Mucosa of gallbladder (tissue), 1 donor: ENCODE measurements around the gene MAP3K5. TPM values are rescaled to one million over a fixed set of nuclear protein-coding genes. Genes with fewer than 3 reads are reported as not detected.
"Not testable (repeated sequence)": the region's sequence is repeated elsewhere in the genome, so short reads cannot be mapped to it uniquely, and the experiment has no call there.

ENCODE experiments used
- DNase-seq: peaks from one replicate; pipeline ENCODE4 v3.0.0-alpha.2; 2020; ENCODE audit warnings: low spot score
- total RNA-seq: library from RNA; stranded (reverse); gene quantifications from one replicate; pipeline ENCODE4 v1.2.1, GENCODE V29; 2021
- donor health status: DM: no; HTN: no; CAD: no.

The MAP3K5 gene
- total RNA-seq, 1 donor from 2014 or later = 15.9 TPM

DNA sequence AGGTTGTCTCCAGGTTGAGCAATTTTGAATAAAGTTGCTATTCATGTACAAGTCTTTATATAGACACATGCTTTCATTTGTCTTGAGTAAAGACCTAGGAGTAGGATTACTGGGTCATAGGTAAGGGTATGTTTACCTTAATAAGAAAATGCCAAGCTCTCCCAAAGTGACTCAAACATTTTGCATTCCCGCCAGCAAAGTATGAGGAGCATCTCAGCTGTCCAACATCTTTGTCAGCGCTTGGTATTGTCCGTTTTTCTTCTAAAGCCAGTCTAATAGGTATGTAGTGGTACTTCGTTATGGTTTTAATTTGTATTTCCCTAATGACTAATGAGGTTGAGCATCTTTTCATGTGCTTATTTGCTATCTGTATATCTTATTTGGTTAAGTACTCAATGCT, 67.2 kb downstream of the MAP3K5 start:
- DNase-seq = no peak

DNA sequence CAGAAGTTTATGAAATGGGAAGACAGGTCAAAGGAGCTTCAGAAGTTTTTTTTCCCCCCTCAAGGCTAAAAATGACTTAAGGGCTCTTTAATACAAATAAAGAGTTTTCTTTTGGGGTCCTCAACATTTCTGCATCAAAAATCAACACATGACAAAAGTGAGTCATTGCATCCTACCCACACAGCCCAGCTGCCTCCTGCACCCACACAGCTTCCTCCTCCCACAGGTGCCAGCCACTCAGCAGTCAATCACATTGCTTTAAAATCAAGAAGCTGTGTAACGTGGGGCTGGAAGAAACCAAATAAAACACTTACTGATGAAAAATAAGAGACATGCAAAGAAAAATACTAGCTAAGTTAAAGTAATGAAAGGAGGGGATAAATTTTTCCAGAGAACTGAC, 68.5 kb downstream of the MAP3K5 start:
- DNase-seq = no peak

DNA sequence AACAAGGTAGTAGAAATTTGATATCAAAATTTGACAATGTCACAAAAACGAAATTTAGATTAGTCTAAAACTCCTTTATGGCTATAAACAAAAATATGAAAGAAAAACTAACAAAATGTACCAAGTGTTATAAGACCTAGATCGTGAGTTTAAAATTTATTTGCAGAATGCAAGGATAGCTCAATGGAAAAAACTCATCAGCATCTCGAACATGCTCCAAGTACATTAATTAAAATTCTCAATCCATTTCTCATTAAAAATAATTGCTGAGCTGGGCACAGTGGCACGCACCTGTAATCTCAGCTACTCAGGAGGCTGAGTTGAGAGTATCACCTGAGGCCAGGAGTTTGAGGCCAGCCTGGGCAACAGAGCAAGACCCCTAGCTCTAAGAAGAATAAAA, 70.8 kb downstream of the MAP3K5 start:
- no peak for DNase-seq

DNA sequence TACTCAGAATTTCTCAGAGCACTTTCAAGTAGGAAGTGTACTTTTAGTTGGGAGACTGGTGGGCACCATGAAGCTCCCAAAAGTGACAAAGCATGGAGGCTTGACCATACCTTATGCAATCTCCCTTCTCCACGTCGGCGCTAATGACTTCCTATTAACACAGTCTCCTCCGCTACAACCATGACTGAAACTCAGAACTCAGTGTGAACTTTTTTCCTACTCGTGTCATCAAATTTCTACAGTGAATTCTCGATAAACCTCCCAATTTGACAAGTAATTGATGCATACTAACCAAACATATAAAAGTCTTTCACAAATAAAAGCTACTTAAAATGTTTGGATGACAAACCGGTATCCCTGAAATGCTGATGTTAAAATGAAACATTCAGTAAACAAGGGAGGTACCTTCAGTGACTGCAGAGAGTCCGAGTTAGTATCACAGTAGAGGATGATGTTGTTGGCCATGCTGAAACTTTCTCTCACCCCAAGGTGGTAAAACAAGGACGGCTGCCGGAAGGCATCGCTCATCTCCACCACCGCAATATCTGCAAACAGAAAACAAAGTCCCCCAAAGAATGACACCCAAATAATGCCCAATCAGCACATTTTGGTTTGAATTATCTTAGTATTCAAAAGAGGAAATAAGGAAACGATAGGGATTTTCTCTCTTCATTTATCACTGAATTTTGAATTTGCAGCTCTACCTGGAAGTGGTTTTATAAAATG, 72.1 kb downstream of the MAP3K5 start:
- DNase-seq = no peak

DNA sequence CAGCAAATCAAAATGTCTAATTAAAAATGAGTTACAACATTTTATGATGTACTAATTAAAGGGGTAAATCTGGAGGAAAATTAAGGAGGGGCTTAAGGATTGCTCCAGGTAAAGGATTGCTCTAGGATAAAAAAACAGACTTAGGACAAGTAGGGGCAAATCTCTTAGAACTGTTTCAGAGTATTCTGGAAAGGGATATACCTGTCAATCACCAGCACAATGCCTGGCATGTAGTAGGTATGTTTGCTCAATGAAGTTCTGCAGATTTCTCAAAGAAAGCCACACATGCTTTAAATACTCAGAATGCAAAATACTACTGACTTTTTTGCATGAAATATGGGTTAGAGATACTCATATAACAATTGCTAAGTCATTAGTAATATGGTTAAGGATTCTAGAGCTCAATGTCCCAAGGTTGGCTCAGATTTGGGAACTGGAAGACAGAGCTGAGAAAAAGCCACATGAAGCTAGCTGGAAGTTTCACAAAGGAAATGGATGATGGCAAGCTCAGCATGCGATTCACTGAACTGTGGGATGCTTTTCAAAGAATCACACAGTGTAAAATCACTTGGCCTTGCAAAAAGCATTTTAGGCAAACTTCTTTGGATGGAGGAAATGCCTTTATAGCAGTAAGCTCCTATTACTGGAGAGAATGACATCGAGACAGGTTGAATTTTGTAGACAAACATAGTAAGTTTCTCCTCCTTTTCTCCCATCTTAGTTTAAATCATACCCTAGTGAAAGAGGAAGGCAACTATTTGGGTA, 72.8 kb downstream of the MAP3K5 start:
- DNase-seq = no peak

DNA sequence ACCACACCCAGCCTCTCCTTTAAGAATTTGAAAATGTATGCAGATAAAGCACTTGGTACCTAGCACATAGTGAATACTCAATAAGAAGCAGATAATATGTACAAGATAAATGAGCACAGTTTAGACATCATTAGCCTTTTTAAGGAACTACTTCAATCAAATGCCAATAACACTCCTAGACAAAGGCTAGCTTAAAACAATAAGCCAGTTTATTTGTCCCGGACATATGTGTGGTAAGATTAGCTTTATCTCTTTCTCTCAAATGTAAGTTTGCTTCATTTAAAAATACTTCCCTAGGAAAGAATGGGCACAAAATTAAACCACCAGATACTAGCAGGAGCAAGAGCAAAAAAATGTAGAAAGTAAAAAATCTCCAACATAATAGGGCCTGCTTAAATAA, 73.8 kb downstream of the MAP3K5 start:
- DNase-seq = no peak

DNA sequence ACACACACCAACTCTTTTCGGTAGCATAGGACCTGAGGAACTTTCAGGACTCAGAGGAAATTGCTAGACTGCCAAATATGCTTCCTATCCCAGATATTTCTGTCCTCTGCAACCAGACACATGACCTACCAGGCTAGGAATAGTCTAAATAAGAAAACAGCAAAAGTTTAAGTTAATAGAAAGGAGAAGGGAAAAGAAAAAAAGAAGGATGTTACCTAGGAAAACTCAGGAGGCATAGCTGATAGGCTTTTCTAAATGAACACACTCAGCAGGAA, 74.6 kb downstream of the MAP3K5 start:
- DNase-seq = no peak

DNA sequence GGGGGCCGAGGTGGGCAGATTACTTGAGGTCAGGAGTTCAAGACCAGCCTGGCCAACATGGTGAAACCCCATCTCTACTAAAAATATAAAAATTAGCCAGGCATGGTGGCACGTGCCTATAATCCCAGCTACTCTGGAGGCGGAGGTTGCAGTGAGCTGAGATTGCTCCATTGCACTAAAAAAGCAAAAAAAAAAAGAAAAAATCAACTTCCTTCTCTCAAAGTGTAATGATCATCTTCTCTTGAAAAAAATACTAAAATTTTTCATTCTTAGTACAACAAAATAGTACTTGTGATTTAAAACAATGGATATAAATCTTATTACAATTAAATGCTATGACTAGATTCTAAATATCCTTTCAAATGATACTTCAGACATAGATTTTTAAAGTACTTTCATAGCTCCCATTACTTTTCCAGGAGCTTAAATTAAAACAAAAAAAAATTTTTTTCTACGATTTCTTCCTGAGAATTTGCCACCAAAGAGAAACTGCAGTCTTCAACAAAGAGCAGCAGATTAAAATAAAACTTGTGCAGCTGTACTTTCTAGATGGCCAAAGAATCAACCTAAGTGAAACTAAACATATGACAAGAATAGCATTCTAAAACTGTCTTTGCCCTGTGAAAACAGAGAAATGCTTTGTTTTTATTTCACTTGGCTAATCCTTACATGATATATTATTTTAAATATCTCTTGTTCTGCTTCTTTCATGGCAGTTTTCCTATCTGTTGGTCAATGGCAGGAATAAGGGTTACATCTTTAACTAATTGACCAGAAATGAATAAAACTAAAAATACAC, 75.2 kb downstream of the MAP3K5 start:
- DNase-seq = no peak

DNA sequence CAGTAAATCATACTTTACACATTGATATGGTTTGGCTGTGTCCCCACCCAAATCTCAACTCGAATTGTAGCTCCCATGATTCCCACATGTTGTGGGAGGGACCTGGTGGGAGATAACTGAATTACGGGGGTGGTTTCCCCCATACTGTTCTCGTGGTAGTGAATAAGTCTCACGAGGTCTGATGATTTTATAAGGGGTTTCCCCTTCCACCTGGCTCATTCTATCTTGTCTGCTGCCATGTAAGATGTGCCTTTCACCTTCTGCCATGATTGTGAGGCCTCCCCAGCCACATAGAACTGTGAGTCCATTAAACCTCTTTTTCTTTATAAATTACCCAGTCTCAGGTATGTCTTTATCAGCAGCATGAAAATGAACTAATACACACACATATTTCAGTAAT, 79.6 kb downstream of the MAP3K5 start:
- not testable (repeated sequence) for DNase-seq

DNA sequence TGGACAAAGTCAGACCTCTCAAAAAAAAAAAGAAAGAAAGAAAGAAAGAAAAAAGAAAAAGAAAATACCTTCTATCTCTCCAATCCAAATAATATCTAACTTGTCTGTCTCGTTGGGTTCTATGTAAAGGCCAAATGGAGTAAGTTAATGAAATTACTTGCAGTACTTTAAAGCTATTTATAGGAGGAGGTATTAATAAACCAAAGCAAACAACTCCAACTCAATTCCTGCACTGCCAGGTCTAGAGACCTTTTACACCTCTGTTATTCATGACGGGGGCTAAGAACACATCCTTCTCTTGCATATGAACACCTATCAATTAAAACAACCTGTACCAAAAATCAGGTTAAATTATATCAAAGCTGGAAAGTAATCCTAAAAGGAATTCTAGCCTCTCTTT, 80.6 kb downstream of the MAP3K5 start:
- DNase-seq = no peak

DNA sequence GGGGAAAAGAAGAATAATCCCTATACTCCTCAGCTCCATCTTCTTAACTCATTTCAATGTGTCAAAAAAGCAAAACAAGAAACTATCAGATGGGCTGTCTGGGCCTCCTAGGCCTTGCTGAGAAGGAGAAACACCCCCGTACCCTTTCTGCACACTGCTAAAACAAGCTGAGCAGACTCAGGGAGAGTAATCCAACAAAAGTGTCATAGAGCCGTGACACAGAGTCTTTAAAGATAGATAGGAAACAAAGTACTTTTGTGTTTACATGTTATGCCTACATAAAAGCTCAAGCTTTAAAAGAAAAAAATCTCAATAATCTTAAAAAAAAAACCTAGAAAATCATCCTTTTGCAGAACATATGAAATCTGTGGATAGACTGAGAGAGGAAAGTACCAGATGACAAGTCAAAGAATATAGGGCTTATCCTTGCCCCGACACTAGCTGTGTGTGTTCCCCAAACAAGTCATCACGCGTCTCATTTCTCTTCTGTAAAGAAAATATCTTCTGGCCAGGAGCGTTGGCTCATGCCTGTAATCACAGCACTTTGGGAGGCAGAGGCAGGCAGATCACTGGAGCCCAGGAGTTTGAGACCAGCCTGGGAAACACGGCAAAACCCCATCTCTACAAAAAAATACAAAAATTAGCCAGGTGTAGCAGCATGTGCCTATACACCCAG, 81.3 kb downstream of the MAP3K5 start:
- no peak for DNase-seq

DNA sequence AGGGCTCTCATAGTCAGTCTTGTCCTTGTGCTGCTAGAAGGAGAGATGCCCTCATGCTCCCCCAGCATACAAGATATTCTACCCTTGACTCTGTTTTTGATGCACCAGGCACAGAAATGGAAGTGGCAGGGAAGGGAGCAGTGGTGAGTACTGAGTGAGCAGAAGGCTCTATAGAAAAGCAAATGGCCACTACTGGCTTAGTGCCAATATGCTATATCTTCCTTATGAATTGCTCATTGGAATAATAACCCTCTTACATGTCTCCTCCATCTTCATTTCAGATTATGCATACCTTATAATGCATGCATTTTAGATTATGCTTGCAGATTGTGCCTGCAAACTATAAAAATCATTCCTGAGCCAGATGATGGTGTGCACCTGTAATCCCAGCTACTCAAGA, 82.8 kb downstream of the MAP3K5 start:
- no peak for DNase-seq

DNA sequence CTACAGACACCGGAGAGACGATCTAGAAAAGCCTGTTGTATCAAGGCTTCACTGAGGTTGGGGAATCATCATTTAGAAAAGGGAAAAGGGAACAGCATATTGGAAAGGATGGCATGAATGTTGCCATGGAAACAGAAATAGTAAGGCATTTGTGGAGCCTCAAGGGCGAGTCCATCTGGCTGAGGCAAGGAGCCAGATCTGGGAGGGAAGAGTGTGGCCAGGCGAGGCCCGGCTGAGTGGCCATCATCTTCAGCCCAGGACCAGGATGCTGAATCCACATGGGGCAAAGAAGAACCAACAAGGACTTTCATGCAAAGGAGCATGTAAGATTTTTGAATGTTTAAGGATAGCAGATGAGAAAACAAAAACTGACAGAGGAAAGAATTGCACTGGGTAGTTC, 85.8 kb downstream of the MAP3K5 start:
- DNase-seq = no peak

DNA sequence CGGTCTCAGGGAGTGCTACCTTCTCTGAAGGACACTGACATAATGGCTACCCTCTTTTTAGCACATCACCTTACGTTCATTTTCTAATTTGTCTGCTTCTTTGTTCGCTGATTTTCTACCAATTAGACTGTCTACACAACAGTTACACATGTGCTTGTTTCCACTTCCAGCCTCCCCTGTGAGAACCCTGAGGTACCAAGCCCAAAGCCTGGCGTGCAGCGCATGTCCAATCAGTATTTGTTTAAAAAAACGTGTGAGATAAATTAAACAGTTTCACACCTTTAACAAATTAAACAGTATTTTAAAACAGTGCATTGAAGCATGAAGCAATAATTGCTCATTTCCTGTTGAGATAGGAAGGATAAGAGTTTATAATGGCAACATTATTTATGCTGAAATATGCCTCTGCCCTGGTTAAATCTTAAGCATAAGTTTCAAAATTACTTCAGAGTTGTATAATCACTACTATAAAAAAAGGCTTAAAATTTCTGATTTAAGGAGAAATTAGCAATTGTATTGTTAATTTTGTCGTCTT, 88.9 kb downstream of the MAP3K5 start:
- no peak for DNase-seq

DNA sequence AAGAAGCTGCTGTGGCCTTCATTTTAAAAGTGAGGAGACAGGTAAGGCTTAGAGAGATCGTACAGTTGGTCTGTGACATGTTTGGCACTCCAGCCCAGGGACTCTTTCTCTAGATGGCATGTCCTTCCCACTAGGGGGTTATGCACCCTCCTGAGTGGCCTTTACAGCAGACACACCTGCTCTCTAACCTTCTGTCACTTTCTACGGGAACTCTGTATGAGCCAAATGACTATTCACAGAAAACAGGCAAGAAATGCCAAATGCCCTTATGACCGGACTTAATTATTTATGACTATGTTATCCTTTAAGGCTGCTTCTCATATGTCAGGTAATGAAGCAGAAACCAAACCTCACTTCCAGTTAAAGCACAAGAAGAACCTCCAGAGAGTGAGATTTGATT, 91.2 kb downstream of the MAP3K5 start:
- no peak for DNase-seq

DNA sequence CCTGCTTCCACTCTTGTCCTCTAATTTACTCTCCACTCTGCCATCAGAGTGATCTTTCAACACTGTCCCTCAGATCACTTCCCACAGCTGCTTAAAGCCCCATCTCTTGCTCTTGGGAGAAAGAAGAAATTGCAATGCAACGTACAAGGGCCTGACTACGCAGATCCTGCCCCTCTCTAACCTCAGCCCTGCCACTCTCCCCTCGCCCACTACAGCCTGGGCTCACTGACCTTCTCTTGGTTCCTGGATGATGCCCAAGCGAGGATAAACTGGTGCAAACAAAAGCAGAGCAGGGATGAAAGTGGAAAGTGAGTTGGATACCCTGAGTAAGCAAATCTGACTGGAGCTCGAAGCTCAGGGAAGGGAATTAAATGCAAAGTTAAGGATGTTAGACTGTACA, 92.9 kb downstream of the MAP3K5 start:
- no peak for DNase-seq

DNA sequence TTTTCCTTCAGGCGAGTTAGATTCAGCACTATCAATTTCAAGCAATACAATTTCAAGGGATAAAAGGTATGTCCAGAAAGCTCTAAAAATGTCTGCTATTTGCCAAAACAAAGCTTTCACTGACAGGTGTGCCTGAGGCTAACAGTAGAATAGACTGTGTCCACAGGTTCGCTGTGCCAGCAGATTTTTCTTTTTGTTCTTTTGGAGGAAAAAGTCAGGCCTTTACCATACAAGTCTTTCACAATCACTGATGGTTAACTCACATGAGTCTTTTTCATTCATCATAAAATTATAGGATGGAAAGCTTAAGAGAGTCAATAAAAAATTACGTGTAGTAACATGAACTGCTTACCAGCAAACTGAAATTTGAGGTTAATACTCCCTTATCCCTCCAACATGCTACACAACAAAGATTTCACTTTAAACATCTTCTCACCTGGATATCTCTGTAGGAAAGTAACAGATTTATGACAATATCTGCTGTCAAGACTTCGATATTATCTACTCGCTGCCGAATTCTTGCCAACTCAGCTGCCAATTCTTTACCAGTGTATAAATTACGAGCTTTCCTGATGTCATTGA, 95.4 kb downstream of the MAP3K5 start:
- no peak for DNase-seq

DNA sequence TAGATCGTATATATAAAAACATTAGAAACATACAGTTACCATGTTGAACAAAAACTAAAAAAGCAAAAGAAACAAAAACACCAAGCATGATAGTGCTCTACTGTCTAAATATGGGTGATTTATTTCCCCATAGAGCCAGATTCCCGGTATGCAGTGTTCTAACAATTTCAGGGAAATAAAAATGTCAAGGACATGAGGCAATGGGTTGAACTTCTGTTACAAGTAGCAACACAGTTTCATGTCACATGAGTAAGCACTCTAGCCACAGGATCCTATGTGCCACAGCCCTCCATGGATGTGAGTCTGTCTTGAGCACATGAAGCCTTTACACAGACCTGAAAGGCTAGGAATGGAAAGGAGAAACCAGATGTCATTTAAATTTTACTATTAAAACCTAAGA, 96.0 kb downstream of the MAP3K5 start:
- DNase-seq = no peak

DNA sequence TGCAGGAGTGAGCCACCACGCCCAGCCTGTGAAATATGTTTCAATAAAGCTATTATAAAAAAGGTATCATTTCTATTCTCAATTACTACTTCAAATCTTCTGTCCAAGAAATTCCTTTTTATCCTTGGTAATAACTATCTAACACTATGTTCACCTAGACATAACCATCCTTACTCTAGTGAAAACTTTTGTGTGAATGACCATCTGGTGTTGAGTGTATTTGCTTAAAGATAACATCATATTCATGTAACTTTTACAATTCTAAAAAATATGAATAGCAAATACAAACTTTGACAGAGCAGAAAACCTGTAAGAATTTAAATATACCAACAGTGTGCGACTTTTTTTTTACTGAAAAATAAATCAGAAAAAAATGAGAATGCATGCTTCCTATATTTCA, 96.9 kb downstream of the MAP3K5 start:
- DNase-seq = no peak

DNA sequence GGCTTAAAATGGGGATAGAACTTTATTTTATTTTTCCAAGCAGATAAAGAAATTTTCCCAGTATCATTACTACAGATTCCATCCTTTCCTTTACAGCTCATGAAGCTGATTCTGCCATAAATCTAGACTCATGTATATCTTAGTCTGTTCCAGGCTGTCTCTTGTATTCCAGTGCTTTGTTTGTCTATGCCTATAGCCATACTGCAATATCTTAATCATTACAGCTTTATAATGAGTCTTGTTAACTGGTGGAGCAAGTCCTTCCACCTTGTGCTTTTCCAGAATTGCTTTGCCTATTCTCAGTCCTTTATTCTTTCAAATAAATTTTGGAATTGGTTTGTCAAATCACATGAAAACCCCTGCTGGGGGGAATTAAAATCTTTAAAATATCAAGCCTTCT, 99.2 kb downstream of the MAP3K5 start:
- DNase-seq = no peak

DNA sequence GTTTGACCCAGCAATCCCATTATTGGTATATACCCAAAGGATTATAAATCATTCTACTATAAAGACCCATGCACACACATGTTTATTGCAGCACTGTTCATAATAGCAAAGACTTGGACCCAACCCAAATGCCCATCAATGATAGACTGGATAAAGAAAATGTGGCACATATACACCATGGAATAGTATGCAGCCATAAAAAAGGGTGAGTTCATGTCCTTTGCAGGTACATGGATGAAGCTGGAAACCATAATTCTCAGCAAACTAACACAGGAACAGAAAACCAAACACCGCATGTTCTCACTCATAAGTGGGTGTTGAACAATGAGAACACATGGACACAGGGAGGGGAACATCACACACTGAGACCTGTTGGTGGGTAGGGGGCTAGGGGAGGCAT, 104.4 kb downstream of the MAP3K5 start:
- DNase-seq = not testable (repeated sequence)
